Measurements from ENCODE around the gene TTC7B. TPM values are rescaled to one million over a fixed set of nuclear protein-coding genes. Genes with fewer than 3 reads are reported as not detected.

TTC7B gene
- total RNA-seq, 1 experiment from 2014 or later: 70.6 TPM

GRCh38 chr14:90785876-90786450 lies 30.3 kb downstream of the TTC7B start:
- DNase-seq (ENCODE audit: low read depth, low spot score) (no peak), ATAC-seq (no peak)
- Histone ChIP-seq H3K27ac (ENCODE audit: low read depth, low read length) (no peak overlapping the region), H3K4me1 (ENCODE audit: control insufficient read depth in 1 of 2, insufficient read depth in 2 of 2, low read length in 2 of 2) (no peaks in the 10 kb centered on the region), H3K36me3 (ENCODE audit: control insufficient read depth in 1 of 2, insufficient read depth in 2 of 2, low read length in 2 of 2) (no peaks in the 10 kb centered on the region; a peak in 1 of 4 replicates), H3K9ac (ENCODE audit: low read length) (no peak overlapping the region), H2AFZ (ENCODE audit: low read depth, low read length, poor library complexity, severe bottlenecking) (no peak overlapping the region), H3K27me3 (ENCODE audit: insufficient read depth, low read length) (no peaks in the 10 kb centered on the region), H3K4me2 (ENCODE audit: low read length) (no peak overlapping the region), H3K4me3 (replicated peaks in 1 of 2; ENCODE audit: low read depth in 1 of 2, low read length in 2 of 2) (no peak overlapping the region), H3K9me3 (ENCODE audit: control insufficient read depth in 1 of 2, insufficient read depth in 1 of 2, low read depth in 1 of 2, low read length in 2 of 2) (no peaks in the 10 kb centered on the region), H3K9me2 (ENCODE audit: insufficient read depth) (no peaks in the 10 kb centered on the region), H4K20me1 (ENCODE audit: insufficient read depth) (no peaks in the 10 kb centered on the region), H3K79me2 (ENCODE audit: insufficient read depth, low read length) (no peaks in the 10 kb centered on the region)
- RAD21 ChIA-PET (ENCODE audit: low non-redundant PET in 1 of 2, low total read pairs in 2 of 2, uncharacterized antibody in 2 of 2, unreplicated experiment in 2 of 2): interaction anchor here in 1 of 2 experiments (0.6 kb wide), 1 partner anchor 28 kb away, joined by 5 read pairs; no protein-coding TSS in a partner anchor
- BruUV-seq (replicated peaks): no TSS peak
- POLR2A ChIA-PET: no interaction called here
- CTCF ChIA-PET: interaction anchor here (1.1 to 3.1 kb wide), 4 partner anchors 10 to 485 kb away, joined by 3 to 11 read pairs (median 4); no protein-coding TSS in a partner anchor
- intact Hi-C loops (cut with micrococcal nuclease): no loop called here
- TF ChIP-seq ZFX (IDR thresholded peaks at IDR 0.05) (no peak), SRF (IDR thresholded peaks at IDR 0.05; ENCODE audit: low read depth) (no peak), ZBTB33 (IDR thresholded peaks at IDR 0.05; ENCODE audit: extremely low read depth, insufficient replicate concordance, low read length) (no peak), YY1 (IDR thresholded peaks at IDR 0.05; ENCODE audit: extremely low read depth, insufficient replicate concordance, low read depth, low read length) (no peak), EZH2phosphoT487 (IDR thresholded peaks at IDR 0.05; ENCODE audit: borderline replicate concordance) (no peak), JUND (IDR thresholded peaks at IDR 0.05) (no peak), FOSL1 (IDR thresholded peaks at IDR 0.05; ENCODE audit: low read depth) (no peak), POLR2AphosphoS5 (IDR thresholded peaks at IDR 0.05; ENCODE audit: low read depth, low read length) (no peak)
